Sigmoid colon (tissue), 4 donors: ENCODE results near the gene MLLT3.

Experiments
- EP300 ChIP-seq, 4 donors: sonication (generic); formaldehyde crosslinking; IDR thresholded peaks; one replicate each; pipeline ENCODE4 v1.6.1; 2017; ENCODE audit warnings: antibody characterized with exemption in 4 of 4
- POLR2A ChIP-seq, 2 donors: fragments of 450-650 bp; IDR thresholded peaks; one replicate each; pipeline ENCODE4 v1.6.1; 2016; ENCODE audit warnings: antibody characterized with exemption in 2 of 2, mild to moderate bottlenecking in 2 of 2, moderate library complexity in 2 of 2
- TF ChIP-seq, protein P1 (sequence below), 4 experiments: fragments of 450-650 bp in 3 of 4; fragments of 200-600 bp in 1 of 4; IDR thresholded peaks; one replicate each; pipeline ENCODE4 v1.5.1; 2016 to 2019; ENCODE audit warnings: antibody characterized with exemption in 4 of 4, mild to moderate bottlenecking in 3 of 4, moderate library complexity in 2 of 4

GRCh38 chr9:20610591-20610990 lies 11.7 kb downstream of the MLLT3 start:
- TF ChIP-seq, protein P1, sequence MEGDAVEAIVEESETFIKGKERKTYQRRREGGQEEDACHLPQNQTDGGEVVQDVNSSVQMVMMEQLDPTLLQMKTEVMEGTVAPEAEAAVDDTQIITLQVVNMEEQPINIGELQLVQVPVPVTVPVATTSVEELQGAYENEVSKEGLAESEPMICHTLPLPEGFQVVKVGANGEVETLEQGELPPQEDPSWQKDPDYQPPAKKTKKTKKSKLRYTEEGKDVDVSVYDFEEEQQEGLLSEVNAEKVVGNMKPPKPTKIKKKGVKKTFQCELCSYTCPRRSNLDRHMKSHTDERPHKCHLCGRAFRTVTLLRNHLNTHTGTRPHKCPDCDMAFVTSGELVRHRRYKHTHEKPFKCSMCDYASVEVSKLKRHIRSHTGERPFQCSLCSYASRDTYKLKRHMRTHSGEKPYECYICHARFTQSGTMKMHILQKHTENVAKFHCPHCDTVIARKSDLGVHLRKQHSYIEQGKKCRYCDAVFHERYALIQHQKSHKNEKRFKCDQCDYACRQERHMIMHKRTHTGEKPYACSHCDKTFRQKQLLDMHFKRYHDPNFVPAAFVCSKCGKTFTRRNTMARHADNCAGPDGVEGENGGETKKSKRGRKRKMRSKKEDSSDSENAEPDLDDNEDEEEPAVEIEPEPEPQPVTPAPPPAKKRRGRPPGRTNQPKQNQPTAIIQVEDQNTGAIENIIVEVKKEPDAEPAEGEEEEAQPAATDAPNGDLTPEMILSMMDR (IDR thresholded peaks at IDR 0.05) = no peak
- TF ChIP-seq EP300 (IDR thresholded peaks at IDR 0.05) (no peak), POLR2A (IDR thresholded peaks at IDR 0.05) (no peak)
